Endothelial cell of umbilical vein (primary cell): ENCODE measurements around the gene SMAP1. TPM values are rescaled to one million over a fixed set of nuclear protein-coding genes. Genes with fewer than 3 reads are reported as not detected.

Experiments used
- BruUV-seq: library from RNA; stranded (reverse); fragments of 400-500 nt; replicated peaks from 2 replicates; lab custom pipeline; 2021; lab: Mats Ljungman, UMichigan
- CTCF ChIA-PET: fragments of 300-600, 350-600 bp; sonication (Branson Sonifier 250); formaldehyde crosslinking; loops from one replicate; lab custom pipeline; 2021; ENCODE audit warnings: antibody characterized with exemption, inconsistent platforms; lab: Charles Lee
- POLR2A ChIA-PET: fragments of 300-600, 350-600 bp; sonication (Branson Sonifier 250); formaldehyde crosslinking; loops from one replicate; lab custom pipeline; 2021; ENCODE audit warnings: antibody characterized with exemption, inconsistent platforms; lab: Charles Lee
- DNase-seq: peaks from one replicate; pipeline ENCODE4 v3.0.0-alpha.2; 2011; ENCODE audit warnings: low read depth, low spot score
- FAIRE-seq: peaks from 2 replicates; lab custom pipeline; 2011; peaks lifted over from hg19 to GRCh38; lab: Jason Lieb, UNC
- H2AFZ ChIP-seq: 2 replicates; pipeline ENCODE4 v1.6.0; 2012; ENCODE audit warnings: low read depth, low read length, control low read depth, inconsistent platforms
- H3K27ac ChIP-seq: 2 replicates; pipeline ENCODE4 v1.5.1; 2011; ENCODE audit warnings: low read depth, mild to moderate bottlenecking, control low read depth, low read length, moderate library complexity; ENCODE audit not compliant: insufficient read depth
- H3K27me3 ChIP-seq, 2 experiments: 2 replicates each; pipeline versions ENCODE4 v1.6.0 to v1.6.1; 2011; ENCODE audit warnings: low read length in 2 of 2, mixed read lengths in 1 of 2; ENCODE audit not compliant: control insufficient read depth in 2 of 2, insufficient read depth in 2 of 2
- H3K36me3 ChIP-seq, 2 experiments: 2 replicates in 1 of 2; 3 replicates in 1 of 2; pipeline ENCODE4 v1.5.1; 2011; ENCODE audit warnings: low read length in 2 of 2, mild to moderate bottlenecking in 1 of 2, moderate library complexity in 1 of 2; ENCODE audit not compliant: control insufficient read depth in 2 of 2, insufficient read depth in 2 of 2; ENCODE audit errors: extremely low read depth in 1 of 2
- H3K4me1 ChIP-seq: 3 replicates; pipeline ENCODE4 v1.5.1; 2011; ENCODE audit warnings: mild to moderate bottlenecking, low read length; ENCODE audit not compliant: control insufficient read depth, insufficient read depth; ENCODE audit errors: extremely low read depth
- H3K4me2 ChIP-seq: 2 replicates; pipeline ENCODE4 v1.6.1; 2011; ENCODE audit warnings: low read length, control low read depth, mixed read lengths; ENCODE audit not compliant: insufficient read depth
- H3K4me3 ChIP-seq, 3 experiments: fragments of 200-600 bp in 1 of 3; sonication (generic), shearing (Covaris generic) in 1 of 3; replicated peaks in 1 of 3; 2 replicates each; pipeline ENCODE4 v1.5.1; 2011 to 2016; ENCODE audit warnings: control low read depth in 3 of 3, low read length in 3 of 3, mild to moderate bottlenecking in 2 of 3, inconsistent platforms in 1 of 3, low read depth in 1 of 3, moderate library complexity in 1 of 3; ENCODE audit not compliant: insufficient read depth in 1 of 3
- H3K79me2 ChIP-seq: 2 replicates; pipeline ENCODE4 v1.6.0; 2012; ENCODE audit warnings: low read length, inconsistent platforms; ENCODE audit not compliant: control insufficient read depth, insufficient read depth
- H3K9ac ChIP-seq: replicated peaks from 2 replicates; pipeline ENCODE3; 2011; ENCODE audit warnings: low read length, control low read depth; ENCODE audit not compliant: insufficient read depth; ENCODE audit errors: extremely low read depth
- H3K9me1 ChIP-seq: replicated peaks from 3 replicates; pipeline ENCODE4 v1.6.0; 2011; ENCODE audit warnings: mild to moderate bottlenecking, low read length; ENCODE audit not compliant: control insufficient read depth, insufficient read depth; ENCODE audit errors: extremely low read depth
- H3K9me3 ChIP-seq: replicated peaks from 2 replicates; pipeline ENCODE4 v1.5.1; 2012; ENCODE audit warnings: low read length, inconsistent platforms; ENCODE audit not compliant: control insufficient read depth, insufficient read depth
- H4K20me1 ChIP-seq: replicated peaks from 2 replicates; pipeline ENCODE3; 2011; ENCODE audit warnings: mild to moderate bottlenecking, low read length; ENCODE audit not compliant: control insufficient read depth, insufficient read depth; ENCODE audit errors: extremely low read depth
- CTCF ChIP-seq, 2 donors: IDR thresholded peaks; 1 replicate in 1 of 2; 2 replicates in 1 of 2; pipeline ENCODE4 v1.5.1; 2011; ENCODE audit warnings: low read length in 2 of 2, mild to moderate bottlenecking in 2 of 2, moderate library complexity in 2 of 2, control low read depth in 1 of 2, inconsistent platforms in 1 of 2, low read depth in 1 of 2; ENCODE audit not compliant: insufficient read depth in 1 of 2; ENCODE audit errors: extremely low read depth in 1 of 2
- EZH2 ChIP-seq: IDR thresholded peaks from 2 replicates; pipeline ENCODE4 v1.6.1; 2012; ENCODE audit warnings: borderline replicate concordance, low read depth, mild to moderate bottlenecking, moderate library complexity, low read length, inconsistent platforms; ENCODE audit not compliant: severe bottlenecking
- FOS ChIP-seq: IDR thresholded peaks from 2 replicates; pipeline ENCODE4 v1.6.1; 2011; ENCODE audit warnings: mild to moderate bottlenecking, low read length, moderate library complexity, borderline replicate concordance; ENCODE audit not compliant: insufficient read depth
- GATA2 ChIP-seq: IDR thresholded peaks from 2 replicates; pipeline ENCODE4 v1.7.0; 2011; ENCODE audit warnings: low read depth, mild to moderate bottlenecking, moderate library complexity, mixed read lengths, low read length; ENCODE audit not compliant: insufficient read length, insufficient read depth
- JUN ChIP-seq: IDR thresholded peaks from 2 replicates; pipeline ENCODE4 v1.6.1; 2011; ENCODE audit warnings: borderline replicate concordance, low read depth; ENCODE audit not compliant: insufficient read length, insufficient read depth
- MYC ChIP-seq: IDR thresholded peaks from one replicate; pipeline ENCODE4 v1.6.1; 2011; ENCODE audit warnings: mild to moderate bottlenecking, low read depth, low read length
- POLR2A ChIP-seq: IDR thresholded peaks from 2 replicates; pipeline ENCODE4 v1.6.1; 2012; ENCODE audit warnings: low read depth, mild to moderate bottlenecking, control low read depth, low read length
- POLR2AphosphoS5 ChIP-seq: IDR thresholded peaks from 2 replicates; pipeline ENCODE4 v1.6.1; 2012; ENCODE audit warnings: low read depth, mild to moderate bottlenecking, control low read depth, low read length, moderate library complexity; ENCODE audit not compliant: insufficient read depth
- dilution Hi-C: fragments of 300-500 bp; cut with MboI; formaldehyde crosslinking; loops from one replicate; pipeline ENCODE4 v1.15.0; 2019; ENCODE audit warnings: low sequenced_read_pairs; ENCODE audit not compliant: extremely low pct_ligation_motif_present
- intact Hi-C: fragments of 100-400 bp; cut with micrococcal nuclease; formaldehyde crosslinking; loops from one replicate; pipeline ENCODE4 v1.10.0; 2022
- polyA plus RNA-seq, 4 experiments: library from polyadenylated mRNA; depleted of rRNA in 3 of 4; stranded (reverse) in 3 of 4; unstranded in 1 of 4; fragments of >200 nt; gene quantifications; 2 replicates each; pipeline versions ENCODE4 v1.2.1 to v1.2.3, GENCODE V29; 2011 to 2012; ENCODE audit warnings: missing spikeins in 1 of 4
- total RNA-seq: library from RNA; stranded (reverse); gene quantifications from 2 replicates; pipeline ENCODE4 v1.2.3, GENCODE V29; 2021
- TF ChIP-seq, protein P1 (sequence below): IDR thresholded peaks from 2 replicates; pipeline ENCODE4 v1.6.1; 2011; ENCODE audit not compliant: insufficient read depth, insufficient read length

Gene SMAP1
- total and polyA plus RNA-seq, 2 donors (not counting 3 experiments of a cell fraction or from before 2014, with no cell fraction given) = 14.6 to 24.6 TPM

GRCh38 chr6:70823651-70824050, 156.0 kb downstream of the SMAP1 start:
- H3K9me3 ChIP-seq = no peaks in the 10 kb centered on the region
- CTCF ChIA-PET = no interaction called here
- no peaks in the 10 kb centered on the region for H3K4me1 ChIP-seq
- POLR2A ChIA-PET = no interaction called here
- intact Hi-C loops = no loop called here
- H3K79me2 ChIP-seq = no peaks in the 10 kb centered on the region
- H2AFZ ChIP-seq = no peak overlapping the region
- DNase-seq (no peak), FAIRE-seq (no peak)
- no peak overlapping the region for H3K4me3 ChIP-seq
- no TSS peak for BruUV-seq
- no peaks in the 10 kb centered on the region for H3K9me1 ChIP-seq
- no peaks in the 10 kb centered on the region for H4K20me1 ChIP-seq
- no peak overlapping the region for H3K27ac ChIP-seq
- H3K36me3 ChIP-seq = no peaks in the 10 kb centered on the region
- no peak overlapping the region for H3K4me2 ChIP-seq
- dilution Hi-C loops = no loop called here
- TF ChIP-seq MYC (no peak), POLR2A (no peak)
- H3K9ac ChIP-seq = no peak overlapping the region
- no peaks in the 10 kb centered on the region for H3K27me3 ChIP-seq

GRCh38 chr6:70831427-70831826, 163.7 kb downstream of the SMAP1 start:
- Histone ChIP-seq H3K4me2 (no peak overlapping the region), H3K4me1 (no peaks in the 10 kb centered on the region), H3K27ac (no peak overlapping the region), H3K27me3 (no peaks in the 10 kb centered on the region), H3K36me3 (no peaks in the 10 kb centered on the region), H3K4me3 (no peak overlapping the region), H3K9me3 (no peaks in the 10 kb centered on the region), H4K20me1 (no peaks in the 10 kb centered on the region), H2AFZ (no peak overlapping the region), H3K9me1 (no peaks in the 10 kb centered on the region), H3K9ac (no peak overlapping the region), H3K79me2 (no peaks in the 10 kb centered on the region)
- TF ChIP-seq POLR2AphosphoS5 = no peak
- no peak for TF ChIP-seq JUN
- no peak for TF ChIP-seq EZH2
- TF ChIP-seq POLR2A = no peak
- TF ChIP-seq GATA2 = no peak
- TF ChIP-seq CTCF (IDR thresholded peaks at IDR 0.05; ENCODE audit: extremely low read depth in 1 of 2, insufficient read depth in 1 of 2, low read depth in 1 of 2, low read length in 2 of 2) = no peak
- TF ChIP-seq FOS = no peak
- TF ChIP-seq, protein P1, sequence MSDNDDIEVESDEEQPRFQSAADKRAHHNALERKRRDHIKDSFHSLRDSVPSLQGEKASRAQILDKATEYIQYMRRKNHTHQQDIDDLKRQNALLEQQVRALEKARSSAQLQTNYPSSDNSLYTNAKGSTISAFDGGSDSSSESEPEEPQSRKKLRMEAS = no peak
- no peak for TF ChIP-seq MYC
- intact Hi-C loops (loop anchor here (10.0 kb wide), 1 partner anchor 623 kb away; no protein-coding TSS in a partner anchor), dilution Hi-C loops (no loop called here)
- BruUV-seq = no TSS peak
- POLR2A ChIA-PET = no interaction called here
- no peak for DNase-seq
- CTCF ChIA-PET = no interaction called here
- no peak for FAIRE-seq
